Keratinocyte (primary cell): ENCODE measurements around the gene SAMHD1.

Source experiments
- CTCF ChIP-seq, 3 experiments: IDR thresholded peaks in 1 of 3; conservative IDR thresholded peaks in 1 of 3; optimal IDR thresholded peaks in 1 of 3; 2 replicates in 2 of 3; 3 replicates in 1 of 3; pipeline versions ENCODE3 to v1.5.1; 2011; ENCODE audit warnings: low read length in 3 of 3, mild to moderate bottlenecking in 3 of 3, moderate library complexity in 2 of 3, control low read depth in 1 of 3, inconsistent platforms in 1 of 3; ENCODE audit not compliant: insufficient read depth in 2 of 3; ENCODE audit errors: extremely low read depth in 1 of 3
- EZH2 ChIP-seq: IDR thresholded peaks from one replicate; pipeline ENCODE4 v1.6.1; 2012; ENCODE audit warnings: inconsistent platforms, mild to moderate bottlenecking, low read length, moderate library complexity

- TF ChIP-seq CTCF (optimal IDR thresholded peaks at IDR 0.05 in 1 of 3, IDR thresholded peaks at IDR 0.05 in 1 of 3, conservative IDR thresholded peaks at IDR 0.05 in 1 of 3; ENCODE audit: extremely low read depth in 1 of 3, insufficient read depth in 2 of 3, low read length in 3 of 3), result no peak
- TF ChIP-seq EZH2, result no peak
Measured at GRCh38 chr20:36856195-36856594, 95.3 kb downstream of the SAMHD1 start.
